ENCODE measurements around the gene ZBTB33. TPM values are rescaled to one million over a fixed set of nuclear protein-coding genes. Genes with fewer than 3 reads are reported as not detected.

ZBTB33 gene
- total RNA-seq, 2 experiments from 2014 or later = 19.0 to 21.1 TPM

DNA sequence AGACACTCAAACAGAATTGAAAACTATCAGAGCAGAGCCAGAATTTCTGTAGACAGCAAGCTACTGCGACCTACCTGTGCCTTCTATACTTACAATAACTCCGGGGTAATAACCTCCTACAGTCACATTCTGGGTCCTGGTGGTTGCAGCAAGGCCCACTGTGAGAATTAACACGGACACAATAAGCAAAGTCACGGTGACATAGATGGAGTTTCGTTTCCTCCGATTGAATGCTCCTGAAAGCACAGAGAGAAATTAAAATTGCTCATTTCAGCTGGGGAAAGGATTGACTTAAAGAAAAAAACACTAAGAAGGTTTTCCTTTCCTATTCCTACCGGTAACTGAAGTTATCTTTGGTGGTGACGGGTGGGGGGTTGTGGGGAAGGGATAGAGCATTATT is 53.6 kb downstream of the ZBTB33 start:
- Mint-ChIP-seq H3K4me3 (no peak overlapping the region), H3K27ac (no peak overlapping the region), H3K9me3 (no peaks in the 10 kb centered on the region), H3K27me3 (peaks cover 11% of the 10 kb centered on the region), H3K4me1 (peaks cover 20% of the 10 kb centered on the region), H3K36me3 (no peaks in the 10 kb centered on the region)
- DNase-seq (no peak), ATAC-seq (ENCODE audit: low read depth) (no peak)
- POLR2A ChIA-PET = no interaction called here

DNA sequence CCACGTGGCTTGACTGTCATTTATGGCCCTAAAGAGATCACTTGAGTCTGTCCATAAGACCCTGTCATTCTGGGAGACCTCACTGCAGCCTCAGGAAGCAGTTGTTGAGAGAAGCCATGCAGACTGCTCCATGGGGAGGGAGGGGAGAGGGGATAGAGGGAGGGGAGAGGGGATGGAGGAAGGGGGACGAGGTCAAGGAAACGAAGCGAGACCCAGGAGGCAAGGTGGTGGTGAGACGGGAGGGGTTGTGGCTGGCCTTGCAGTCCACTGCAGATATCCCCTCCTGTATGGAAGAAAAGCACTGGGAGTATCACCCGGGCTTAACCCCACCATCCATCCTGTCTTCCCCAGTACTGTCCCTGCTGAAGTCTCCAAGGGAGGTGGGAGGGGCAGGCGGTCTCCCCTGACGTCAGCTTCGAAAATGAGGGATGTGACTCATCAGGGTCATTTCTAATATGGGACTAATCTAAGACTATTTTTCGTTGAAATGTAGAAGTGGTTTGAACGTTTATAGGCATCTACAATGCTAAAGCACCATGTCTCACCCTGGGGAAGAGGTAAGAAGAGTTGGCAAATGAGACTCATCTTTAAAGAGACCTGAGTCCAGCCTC is 55.0 kb downstream of the ZBTB33 start:
- Mint-ChIP-seq H3K36me3 (no peaks in the 10 kb centered on the region), H3K27ac (no peak overlapping the region), H3K27me3 (peaks cover 24% of the 10 kb centered on the region), H3K9me3 (no peaks in the 10 kb centered on the region), H3K4me1 (peaks cover 28% of the 10 kb centered on the region), H3K4me3 (no peak overlapping the region)
- ATAC-seq (ENCODE audit: low read depth) (no peak), DNase-seq (no peak)
- POLR2A ChIA-PET = no interaction called here

DNA sequence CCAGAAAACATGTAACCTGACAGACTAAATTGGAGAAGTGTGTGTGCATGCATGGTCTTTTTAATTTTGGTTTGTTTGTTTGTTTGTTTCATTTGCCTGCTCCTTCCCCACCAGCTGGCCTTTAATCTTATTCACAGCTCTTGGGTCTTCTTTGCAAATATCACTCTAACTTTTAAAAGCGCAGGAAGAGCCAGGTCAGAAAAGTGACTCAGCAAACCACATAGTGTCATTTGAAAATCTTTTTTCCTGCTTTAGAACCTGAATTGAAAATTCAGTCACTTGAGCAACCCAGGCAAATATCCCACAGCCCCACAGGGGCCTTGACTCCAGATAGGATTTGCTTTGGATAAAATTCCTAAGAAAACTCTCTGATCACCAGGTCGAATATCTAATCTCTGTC is 56.0 kb downstream of the ZBTB33 start:
- DNase-seq (no peak), ATAC-seq (ENCODE audit: low read depth) (no peak)
- Mint-ChIP-seq H3K4me3 (no peak overlapping the region), H3K27ac (no peak overlapping the region), H3K4me1 (peaks cover 28% of the 10 kb centered on the region), H3K36me3 (no peaks in the 10 kb centered on the region), H3K9me3 (no peaks in the 10 kb centered on the region), H3K27me3 (peaks cover 26% of the 10 kb centered on the region)
- POLR2A ChIA-PET = no interaction called here

Other genes starting within 250 kb of the ZBTB33 start
- gene RHOXF2B, start 173.1 kb upstream of the ZBTB33 start, total RNA-seq = not detected
- under 1 TPM in 1 of 2 experiments, not detected in 1; 0.42 TPM for gene RHOXF1, start 134.9 kb upstream of the ZBTB33 start, total RNA-seq
- gene RHOXF2, start 92.2 kb upstream of the ZBTB33 start, total RNA-seq = not detected
- under 1 TPM; 0.14 to 0.34 TPM for gene TMEM255A, start 60.6 kb downstream of the ZBTB33 start, total RNA-seq
- gene ATP1B4, start 111.3 kb downstream of the ZBTB33 start, total RNA-seq = not detected
- 10 to 100 TPM; 41.8 to 41.9 TPM for gene LAMP2, start 218.5 kb downstream of the ZBTB33 start, total RNA-seq

Data from activated naive CD8-positive, alpha-beta T cell treated with anti-CD3 and anti-CD28 coated beads, Interleukin-2, amount 10 ng/mL, durations not matched to agents 7 days and 5 days (primary cell).